Fibroblast of mammary gland (primary cell): ENCODE measurements around the gene TDP1.

Experiments used
- DNase-seq: peaks from one replicate; pipeline ENCODE4 v3.0.0-alpha.2; 2010; ENCODE audit warnings: low read depth
- H3K4me3 ChIP-seq: 2 replicates; pipeline ENCODE4 v1.5.1; 2011; ENCODE audit warnings: low read depth, mild to moderate bottlenecking, low read length, moderate library complexity; ENCODE audit not compliant: control insufficient read depth
- TF ChIP-seq, protein P1 (sequence below): conservative IDR thresholded peaks from 2 replicates; pipeline ENCODE4 v1.5.1; 2011; ENCODE audit warnings: low read depth, low read length, inconsistent platforms; ENCODE audit not compliant: control insufficient read depth, insufficient read depth

TDP1 gene

DNA sequence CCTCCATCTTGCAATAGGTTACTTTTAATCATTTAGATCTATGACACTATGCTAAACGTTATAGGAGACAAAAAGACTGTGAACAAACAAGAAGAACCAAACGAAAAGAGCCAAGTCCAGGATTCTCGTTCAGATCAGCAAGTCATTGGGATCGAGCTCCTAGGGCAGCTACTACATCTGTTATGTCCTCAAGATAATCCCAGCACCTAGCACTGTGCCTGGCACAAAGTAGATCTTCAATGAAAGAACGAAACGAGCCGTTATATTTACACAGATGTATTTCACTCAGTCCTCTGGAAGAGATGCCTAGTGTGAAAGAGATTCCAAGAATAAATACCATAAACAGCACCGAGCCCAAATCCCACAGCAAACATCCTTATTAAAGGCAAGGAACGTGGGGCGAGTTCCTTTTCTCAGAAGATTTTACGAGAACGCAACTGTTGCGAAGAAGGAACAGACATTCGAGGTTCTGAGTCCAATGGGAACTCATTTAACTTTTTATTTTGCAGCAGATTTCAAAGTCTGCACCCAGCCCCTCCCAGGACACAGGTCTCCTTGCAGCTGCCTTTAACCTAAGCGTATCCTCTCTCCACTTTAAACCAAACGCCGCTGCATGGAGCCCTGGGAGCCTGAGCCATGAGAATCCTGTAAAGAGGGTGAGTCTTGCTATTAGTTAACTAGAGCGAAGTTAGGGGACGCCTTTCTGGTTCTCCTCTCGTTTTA, 544 bp upstream of the TDP1 start:
- TF ChIP-seq, protein P1, sequence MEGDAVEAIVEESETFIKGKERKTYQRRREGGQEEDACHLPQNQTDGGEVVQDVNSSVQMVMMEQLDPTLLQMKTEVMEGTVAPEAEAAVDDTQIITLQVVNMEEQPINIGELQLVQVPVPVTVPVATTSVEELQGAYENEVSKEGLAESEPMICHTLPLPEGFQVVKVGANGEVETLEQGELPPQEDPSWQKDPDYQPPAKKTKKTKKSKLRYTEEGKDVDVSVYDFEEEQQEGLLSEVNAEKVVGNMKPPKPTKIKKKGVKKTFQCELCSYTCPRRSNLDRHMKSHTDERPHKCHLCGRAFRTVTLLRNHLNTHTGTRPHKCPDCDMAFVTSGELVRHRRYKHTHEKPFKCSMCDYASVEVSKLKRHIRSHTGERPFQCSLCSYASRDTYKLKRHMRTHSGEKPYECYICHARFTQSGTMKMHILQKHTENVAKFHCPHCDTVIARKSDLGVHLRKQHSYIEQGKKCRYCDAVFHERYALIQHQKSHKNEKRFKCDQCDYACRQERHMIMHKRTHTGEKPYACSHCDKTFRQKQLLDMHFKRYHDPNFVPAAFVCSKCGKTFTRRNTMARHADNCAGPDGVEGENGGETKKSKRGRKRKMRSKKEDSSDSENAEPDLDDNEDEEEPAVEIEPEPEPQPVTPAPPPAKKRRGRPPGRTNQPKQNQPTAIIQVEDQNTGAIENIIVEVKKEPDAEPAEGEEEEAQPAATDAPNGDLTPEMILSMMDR, result no peak
- no peak for DNase-seq
- H3K4me3 ChIP-seq, result peak overlapping the region; percentile 69

DNA sequence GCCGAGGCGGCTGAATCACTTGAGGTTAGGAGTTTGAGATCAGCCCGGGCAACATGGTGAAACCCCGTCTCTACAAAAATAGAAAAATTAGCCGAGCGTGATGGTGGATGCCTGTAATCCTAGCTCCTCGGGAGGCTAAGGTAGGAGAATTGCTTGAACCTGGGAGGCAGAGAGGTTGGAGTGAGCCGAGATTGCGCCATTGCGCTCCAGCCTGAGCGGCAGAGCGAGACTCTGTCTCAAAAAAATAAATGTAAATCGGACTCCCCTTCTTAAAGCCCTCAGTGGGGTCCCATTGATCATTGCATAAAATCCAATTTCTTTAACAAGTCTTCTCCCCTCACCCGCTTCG, 908 bp downstream of the TDP1 start:
- DNase-seq, result no peak
- H3K4me3 ChIP-seq, result peak overlapping the region; percentile 69
- TF ChIP-seq, protein P1, result no peak

DNA sequence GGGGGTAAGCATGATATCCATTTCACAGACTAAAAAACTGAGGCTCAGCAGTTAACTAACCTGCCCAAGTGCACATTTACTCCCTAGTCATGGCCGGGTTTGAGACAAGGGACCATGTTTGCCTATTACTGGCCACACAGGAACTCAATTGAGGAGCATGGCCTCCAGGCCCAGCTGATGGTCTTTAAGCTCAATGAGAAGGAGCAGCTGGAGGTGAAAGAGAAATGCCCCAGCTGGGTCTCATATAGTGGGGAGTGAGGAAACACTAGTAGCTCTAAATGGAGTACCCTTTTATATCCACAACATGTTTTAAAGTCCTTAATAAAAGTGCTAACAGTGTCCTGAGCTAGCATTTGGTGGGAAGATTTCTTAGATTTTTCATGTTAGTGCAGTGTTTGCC, 1.6 kb downstream of the TDP1 start:
- DNase-seq, result no peak
- TF ChIP-seq, protein P1, result no peak
- no peak overlapping the region for H3K4me3 ChIP-seq

DNA sequence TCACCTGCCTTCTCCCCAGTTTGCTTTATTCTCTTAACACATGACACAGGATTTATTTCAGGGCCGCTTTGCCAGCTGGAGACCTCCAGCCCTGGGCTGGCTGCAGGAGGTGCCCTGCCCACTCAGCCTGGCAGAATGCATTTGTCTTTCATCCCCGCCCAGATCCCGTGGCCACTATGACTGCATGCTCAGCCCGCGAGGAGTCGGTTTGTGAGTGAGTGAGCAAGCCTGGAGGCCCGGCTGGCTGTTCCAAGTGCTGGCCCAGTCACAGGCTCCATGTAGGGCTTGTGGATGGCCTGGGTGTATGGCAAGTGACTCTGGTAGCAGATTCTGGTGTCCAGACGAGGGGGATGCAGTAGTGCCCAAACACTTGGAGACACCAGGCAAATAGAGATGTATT, 2.1 kb downstream of the TDP1 start:
- TF ChIP-seq, protein P1, result no peak
- no peak overlapping the region for H3K4me3 ChIP-seq
- DNase-seq, result peak; percentile 15

DNA sequence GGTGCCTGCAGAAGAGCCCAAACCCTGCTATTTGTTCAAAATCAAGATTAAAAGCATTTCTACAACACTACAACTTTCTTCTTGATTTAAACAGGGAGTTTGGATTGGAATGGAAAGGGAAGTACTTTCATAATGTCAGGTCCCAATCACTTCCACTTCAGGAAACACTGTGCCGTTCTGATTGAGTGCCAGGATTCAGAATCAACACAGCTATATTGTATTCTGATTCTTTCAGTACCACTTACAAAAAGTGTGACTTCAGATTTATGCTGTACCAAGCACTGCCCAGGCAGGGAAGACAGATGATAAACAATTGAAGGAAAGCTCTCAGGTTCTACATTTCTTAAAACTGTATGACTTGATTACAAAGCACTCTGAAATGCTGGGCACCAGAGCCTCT, 3.2 kb downstream of the TDP1 start:
- no peak overlapping the region for H3K4me3 ChIP-seq
- TF ChIP-seq, protein P1, result no peak
- DNase-seq, result no peak

DNA sequence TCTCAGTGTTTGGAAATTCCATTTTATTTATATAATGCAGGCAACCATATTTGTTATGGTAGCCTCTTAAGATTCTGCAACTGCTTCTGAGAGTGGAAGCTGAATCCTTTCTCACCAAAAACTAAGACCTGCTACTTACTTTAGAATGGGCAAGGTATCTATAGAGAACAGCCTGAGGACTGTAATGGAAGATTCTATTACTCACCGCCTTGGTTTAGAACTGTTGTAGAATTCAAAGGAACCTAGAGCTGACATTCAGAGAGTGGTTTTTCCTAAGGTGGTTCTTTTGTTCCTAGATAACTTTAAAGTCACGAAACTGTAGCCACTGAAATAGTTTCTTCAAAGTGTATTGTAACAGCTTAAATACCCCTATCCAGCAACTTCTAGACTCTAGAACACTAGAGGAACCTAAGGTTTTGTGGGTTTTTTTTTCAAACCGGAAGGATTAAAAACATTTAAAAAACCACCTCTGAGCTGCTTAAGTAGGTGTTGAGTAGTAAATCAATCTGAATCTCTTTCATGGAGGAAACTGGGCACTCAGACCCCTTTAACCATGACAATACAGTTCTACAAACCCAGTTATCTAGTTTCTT, 4.2 kb downstream of the TDP1 start:
- no peak overlapping the region for H3K4me3 ChIP-seq
- no peak for DNase-seq
- TF ChIP-seq, protein P1, result no peak

DNA sequence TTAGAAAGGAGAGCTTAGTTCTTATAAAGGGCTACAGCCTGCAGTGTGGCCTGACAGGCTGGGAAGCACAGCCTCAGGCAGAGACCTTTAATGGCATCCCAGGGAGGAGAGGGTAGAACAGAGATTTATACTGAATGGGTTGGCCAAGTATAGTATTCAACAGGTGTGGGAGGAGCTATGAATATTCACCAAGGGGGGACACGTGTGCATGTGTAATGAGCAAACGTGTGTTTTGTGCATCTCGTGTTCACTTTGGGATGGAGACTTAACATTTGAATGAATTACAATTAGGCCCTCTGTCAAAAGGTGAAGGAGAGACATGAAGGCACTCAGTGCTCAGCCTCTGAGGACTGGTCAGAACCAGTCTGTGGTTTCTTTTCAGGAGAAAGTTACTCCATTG, 5.2 kb downstream of the TDP1 start:
- TF ChIP-seq, protein P1, result no peak
- no peak for DNase-seq
- H3K4me3 ChIP-seq, result no peak overlapping the region
